Testis (tissue), 2 donors: ENCODE results near the gene ERAL1.

Experiments
- CTCF ChIP-seq, 3 experiments: fragments of 450-650 bp in 2 of 3; fragments of 200-600 bp in 1 of 3; sonication (generic) in 1 of 3; IDR thresholded peaks; one replicate each; pipeline ENCODE4 v1.5.1; 2016 to 2019; ENCODE audit warnings: antibody characterized with exemption in 3 of 3, mild to moderate bottlenecking in 2 of 3, moderate library complexity in 1 of 3
- POLR2A ChIP-seq: fragments of 450-650 bp; IDR thresholded peaks from one replicate; pipeline ENCODE4 v1.6.1; 2017; ENCODE audit warnings: antibody characterized with exemption, mild to moderate bottlenecking, moderate library complexity

GRCh38 chr17:28874750-28875149, 19.9 kb downstream of the ERAL1 start:
- TF ChIP-seq CTCF (IDR thresholded peaks at IDR 0.05) = no peak
- TF ChIP-seq POLR2A = no peak
